GM19397 (cell line): ENCODE measurements around the gene BDH1.

Experiments used
- ATAC-seq: cut with Tn5 transposase; IDR thresholded peaks from one replicate; pipeline ENCODE4 v1.9.1; 2021; ENCODE audit warnings: mild to moderate bottlenecking, moderate library complexity; ENCODE audit not compliant: unreplicated experiment

Gene BDH1

DNA sequence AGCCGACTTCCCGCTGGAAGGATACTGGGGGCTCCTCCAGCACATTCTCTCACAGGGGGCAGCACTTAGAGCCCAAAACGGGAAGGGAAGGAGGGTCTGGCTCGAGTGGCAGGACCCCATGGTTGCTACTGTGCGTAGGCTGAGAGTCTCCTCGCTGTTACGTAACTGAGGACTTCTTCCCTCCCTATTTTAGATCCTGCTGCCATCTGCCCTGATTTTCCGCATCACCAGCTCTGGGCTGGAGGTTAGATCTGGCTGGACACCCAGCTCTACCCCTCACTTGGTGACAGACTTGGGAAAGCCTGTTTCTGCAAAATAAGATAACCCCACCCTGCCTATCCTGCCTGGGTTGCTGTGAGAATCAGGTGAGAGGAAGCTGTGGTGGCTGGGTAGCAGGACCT is 47.7 kb downstream of the BDH1 start:
- no peak for ATAC-seq

DNA sequence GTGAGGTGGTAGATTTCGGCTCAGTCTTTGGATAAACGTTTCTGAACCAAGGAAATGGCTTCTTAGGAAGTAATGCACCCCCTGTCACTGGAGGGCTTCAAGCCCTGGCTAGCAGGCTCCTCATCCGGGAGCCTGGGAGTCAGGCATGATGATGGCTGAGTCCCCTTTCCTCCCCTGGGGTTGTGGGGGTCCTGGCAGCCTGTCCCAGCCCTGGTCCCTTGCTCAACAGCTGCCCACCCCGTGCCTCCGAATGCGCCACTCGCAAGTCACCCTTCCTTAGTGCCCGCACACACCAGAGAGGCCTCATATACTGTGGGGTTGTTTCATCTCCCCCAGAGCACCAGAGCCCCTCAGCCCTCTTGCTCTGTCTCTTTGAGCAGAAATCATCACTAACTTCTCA is 48.2 kb downstream of the BDH1 start:
- no peak for ATAC-seq

DNA sequence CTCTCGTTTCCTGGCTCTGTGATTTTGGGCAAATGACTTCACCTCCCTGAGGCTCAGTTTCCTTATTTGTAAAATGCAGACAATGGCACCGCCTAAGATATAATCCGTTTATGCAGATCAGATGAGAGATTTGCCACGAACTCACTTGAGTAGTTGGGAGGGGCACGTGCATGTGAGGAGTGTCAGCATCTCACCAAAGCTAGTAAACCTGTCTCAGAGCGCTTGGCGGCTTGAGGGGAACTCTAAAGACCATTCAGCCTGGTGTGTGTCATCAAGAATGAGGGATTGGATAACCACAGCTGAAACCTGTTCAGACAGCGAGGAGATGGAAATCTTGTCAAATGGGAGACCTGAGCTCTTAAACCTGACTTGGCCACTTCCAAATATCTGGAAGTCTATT is 48.7 kb downstream of the BDH1 start:
- ATAC-seq = no peak

- no peak for ATAC-seq
Measured at GRCh38 chr3:197505796-197506548, 49.8 kb downstream of the BDH1 start.

- ATAC-seq = no peak
Measured at GRCh38 chr3:197504641-197505121, 51.1 kb downstream of the BDH1 start.

GRCh38 chr3:197504229-197504628 is 51.5 kb downstream of the BDH1 start:
- no peak for ATAC-seq

- no peak for ATAC-seq
Measured at GRCh38 chr3:197503652-197504051, 52.1 kb downstream of the BDH1 start.

- ATAC-seq = no peak
Measured at GRCh38 chr3:197501879-197502620, 53.7 kb downstream of the BDH1 start.

GRCh38 chr3:197501496-197501878 is 54.3 kb downstream of the BDH1 start:
- no peak for ATAC-seq

DNA sequence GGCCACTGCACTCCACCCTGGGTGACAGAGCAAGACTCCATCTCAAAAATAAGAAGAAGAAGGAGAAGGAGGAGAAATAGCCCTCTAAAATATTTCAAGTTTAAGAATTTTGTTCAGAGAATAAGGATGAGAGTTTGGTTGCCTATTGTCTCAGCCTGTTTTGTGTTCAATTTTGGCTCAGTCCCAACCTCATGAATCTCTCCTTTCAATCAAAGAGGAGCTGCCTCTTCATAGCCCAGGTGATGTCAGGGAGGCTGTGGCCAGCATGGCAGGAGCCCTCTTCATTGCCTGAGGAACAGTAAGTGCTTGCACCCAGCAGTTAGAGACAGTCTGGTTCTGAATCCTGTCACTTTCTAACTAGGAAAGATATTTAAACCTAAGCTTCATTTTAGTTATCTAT is 55.0 kb downstream of the BDH1 start:
- ATAC-seq = no peak

DNA sequence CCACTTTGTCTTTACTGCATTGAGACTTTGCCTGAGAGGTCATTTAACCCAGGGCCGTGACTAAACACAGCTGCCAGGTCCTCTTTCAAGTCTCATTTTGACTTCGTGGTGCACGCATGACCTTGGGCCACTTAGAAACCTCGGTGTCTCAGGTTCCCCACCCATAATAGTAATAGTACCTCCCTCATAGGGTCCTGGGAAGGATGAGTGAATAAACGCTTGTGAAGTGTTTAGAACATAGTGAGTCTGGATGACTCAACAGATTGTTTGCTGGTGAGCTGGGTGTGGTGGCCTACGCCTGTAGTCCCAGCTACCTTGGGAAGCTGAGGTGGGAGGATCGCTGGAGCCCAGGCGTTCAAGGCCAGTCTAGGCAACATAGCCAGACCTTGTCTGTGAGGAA is 56.3 kb downstream of the BDH1 start:
- ATAC-seq = no peak

DNA sequence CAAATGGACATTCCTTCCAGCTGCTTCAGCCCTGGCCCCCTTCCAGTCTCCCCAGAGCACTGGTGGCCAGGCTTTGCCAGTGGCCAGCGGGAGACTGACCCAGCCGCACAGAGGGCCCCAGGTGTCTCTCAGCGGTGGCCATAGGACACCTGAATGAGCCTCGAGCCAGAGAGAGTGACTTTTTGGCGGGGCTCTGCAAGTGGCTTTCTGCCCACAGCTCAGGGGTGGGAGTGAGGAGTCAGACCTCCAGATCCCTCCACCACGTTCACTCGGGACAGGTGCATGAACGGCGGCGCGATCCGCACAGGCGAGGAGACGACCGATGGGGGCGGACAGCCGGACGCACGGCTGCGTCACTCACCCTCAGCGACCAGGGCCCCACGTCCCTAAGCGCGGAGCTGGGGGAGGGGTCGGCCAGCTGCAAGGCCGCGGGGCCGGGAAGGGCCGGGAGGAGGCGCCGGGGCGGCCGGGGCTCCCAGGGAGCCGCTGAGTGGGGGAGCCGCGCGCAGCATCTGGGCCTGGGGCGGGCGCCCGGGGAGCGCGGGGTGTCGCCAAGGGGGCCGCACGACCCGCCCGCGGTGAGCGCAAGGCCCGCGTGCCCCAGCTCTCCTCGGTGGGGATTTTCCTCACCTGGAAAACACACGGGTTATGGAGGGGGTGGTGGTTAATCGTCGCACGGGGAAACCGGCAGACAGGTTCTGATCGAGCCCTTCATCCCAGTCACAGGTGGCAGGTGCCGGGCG is 57.1 kb downstream of the BDH1 start:
- no peak for ATAC-seq

GRCh38 chr3:197496746-197497125 is 59.0 kb downstream of the BDH1 start:
- ATAC-seq = no peak

GRCh38 chr3:197495999-197496745 is 59.6 kb downstream of the BDH1 start:
- ATAC-seq = no peak

DNA sequence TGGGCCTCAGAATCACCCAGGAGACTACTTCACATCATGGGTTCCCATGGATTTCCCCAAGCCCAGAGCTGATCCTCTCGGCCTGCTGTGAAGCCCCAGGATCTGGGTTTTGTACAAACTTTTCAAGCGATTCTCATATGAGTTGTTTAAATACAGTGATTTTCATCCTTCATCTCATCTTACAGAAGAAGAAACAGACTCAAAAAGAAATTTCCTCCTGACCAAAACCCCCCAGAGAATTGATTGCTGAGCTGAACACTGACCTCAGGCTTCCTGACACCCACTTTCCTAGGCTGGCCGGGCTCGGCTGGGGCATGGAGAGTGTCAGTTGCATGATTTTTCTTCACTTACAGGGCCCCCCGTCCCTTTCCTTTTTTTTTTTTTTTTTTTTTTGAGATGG is 60.3 kb downstream of the BDH1 start:
- ATAC-seq = no peak

GRCh38 chr3:197495059-197495455 is 60.7 kb downstream of the BDH1 start:
- ATAC-seq = no peak

GRCh38 chr3:197494366-197495058 is 61.3 kb downstream of the BDH1 start:
- ATAC-seq = no peak

- ATAC-seq = no peak
Measured at GRCh38 chr3:197493049-197493448, 62.7 kb downstream of the BDH1 start.

DNA sequence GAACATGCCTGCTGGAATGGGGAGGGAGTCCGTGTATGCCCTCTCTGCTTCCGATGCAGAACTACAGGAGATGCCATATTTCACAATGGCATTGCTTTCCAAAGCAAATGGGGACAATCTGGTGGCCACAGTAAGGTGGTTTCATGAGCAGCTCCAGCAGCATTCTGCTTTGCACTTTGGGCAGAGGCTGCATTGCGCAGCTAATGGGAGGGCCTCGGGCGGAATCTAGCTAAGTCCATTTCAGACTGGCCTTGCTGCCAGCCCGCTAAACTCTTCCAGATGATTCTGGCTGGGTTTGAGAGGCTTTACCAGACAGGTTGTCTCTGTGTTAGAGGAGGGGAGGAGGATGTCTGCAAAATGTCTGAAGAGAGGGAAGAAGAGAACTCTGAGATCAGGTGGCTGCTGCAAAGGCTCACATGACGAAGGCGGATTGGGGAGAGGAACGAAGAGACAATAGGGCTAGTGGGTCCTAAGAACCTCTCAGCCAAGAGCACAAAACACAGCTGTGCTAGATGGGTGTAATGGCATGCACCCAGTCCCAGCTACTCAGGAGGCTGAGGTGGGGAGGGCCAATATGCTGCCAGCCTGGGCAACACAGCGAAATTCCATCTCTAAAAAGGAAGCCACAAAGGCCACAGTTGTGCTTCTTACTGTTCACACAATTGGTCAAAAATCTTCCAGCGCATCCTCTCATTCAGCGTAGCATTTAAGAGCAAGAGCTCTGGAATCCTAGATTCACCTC is 63.7 kb downstream of the BDH1 start:
- no peak for ATAC-seq

- no peak for ATAC-seq
Measured at GRCh38 chr3:197491478-197491877, 64.3 kb downstream of the BDH1 start.
